Body of pancreas (tissue), 4 donors: Measurements from ENCODE around the gene CACTIN. TPM values are rescaled to one million over a fixed set of nuclear protein-coding genes. Genes with fewer than 3 reads are reported as not detected.
"Not testable (repeated sequence)": the region's sequence is repeated elsewhere in the genome, so short reads cannot be mapped to it uniquely, and the experiment has no call there.

ENCODE experiments used
- ATAC-seq: fragments of 150-250 bp; one replicate; pipeline ENCODE4 v1.9.1; 2016
- DNase-seq, 4 donors: peaks; one replicate each; pipeline ENCODE4 v3.0.0-alpha.2; 2019
- H3K27ac ChIP-seq, 4 donors: fragments of 200-600 bp; sonication (generic); 1 replicate in 3 of 4; 2 replicates in 1 of 4; pipeline versions ENCODE4 v1.5.1 to v1.6.1; 2016 to 2019; ENCODE audit warnings: mild to moderate bottlenecking in 1 of 4, mixed read lengths in 1 of 4, moderate library complexity in 1 of 4
- H3K27me3 ChIP-seq, 2 donors: fragments of 200-600 bp; sonication (generic); one replicate each; pipeline ENCODE4 v1.6.0; 2016; ENCODE audit warnings: mild to moderate bottlenecking in 1 of 2
- H3K36me3 ChIP-seq, 2 donors: fragments of 200-600 bp; sonication (generic); replicated peaks in 1 of 2; 2 replicates each; pipeline ENCODE4 v1.5.1; 2016; ENCODE audit warnings: low read depth in 2 of 2; ENCODE audit not compliant: insufficient read depth in 1 of 2
- H3K4me1 ChIP-seq: fragments of 200-600 bp; sonication (generic); one replicate; pipeline ENCODE4 v1.6.0; 2016
- H3K4me3 ChIP-seq, 2 donors: fragments of 200-600 bp; sonication (generic); 1 replicate in 1 of 2; 2 replicates in 1 of 2; pipeline ENCODE4 v1.5.1; 2016 to 2019
- H3K9me3 ChIP-seq, 3 donors: fragments of 200-600 bp; sonication (generic); 1 replicate in 2 of 3; 2 replicates in 1 of 3; pipeline ENCODE4 v1.5.1; 2016
- CTCF ChIP-seq, 7 experiments: fragments of 450-650 bp in 4 of 7; fragments of 200-600 bp in 3 of 7; sonication (generic) in 3 of 7; IDR thresholded peaks; one replicate each; pipeline ENCODE4 v1.5.1; 2016 to 2019; ENCODE audit warnings: antibody characterized with exemption in 7 of 7
- POLR2A ChIP-seq, 3 donors: fragments of 450-650 bp; IDR thresholded peaks; one replicate each; pipeline ENCODE4 v1.6.1; 2016; ENCODE audit warnings: antibody characterized with exemption in 3 of 3, mild to moderate bottlenecking in 2 of 3
- WGBS, 2 donors: methylation state at CpG; one replicate each; pipeline ENCODE4 v1.1.5; 2017; 5-methylcytosine and 5-hydroxymethylcytosine counted together
- intact Hi-C: fragments of 100-400 bp; cut with DNase I; formaldehyde crosslinking; loops from one replicate; pipeline ENCODE4 v1.15.1; 2023
- total RNA-seq, 2 donors: library from RNA; depleted of rRNA; stranded (reverse); fragments of >200 nt; gene quantifications; one replicate each; pipeline ENCODE4 v1.1.0, GENCODE V29; 2016

Gene CACTIN
- total RNA-seq, 2 donors from 2014 or later: 16.3 to 23.4 TPM

DNA sequence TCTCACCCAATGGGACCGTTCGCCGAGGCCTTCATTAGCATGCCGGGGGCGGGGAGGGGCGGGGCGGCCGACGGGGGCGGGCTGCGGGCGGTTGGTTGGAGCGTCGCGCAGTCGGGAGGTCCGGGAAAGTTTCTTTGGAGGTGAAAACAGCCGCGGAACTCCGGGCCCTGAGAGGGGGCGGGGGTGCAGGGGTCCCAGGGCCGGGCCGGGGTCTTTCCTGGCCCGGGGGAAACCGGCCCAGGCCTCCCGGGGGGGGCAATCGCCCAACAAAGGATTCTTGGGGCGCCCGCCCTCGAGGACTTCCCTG, 53.8 kb downstream of the CACTIN start, which contains the start of gene HMG20B:
TSS of gene HMG20B (plus strand) at position 90 of the 307 bp plus-strand sequence. CDS start 366 bp downstream, outside the sequence.
- peak within 1 kb of the TSS; percentile 46 to 84 (median 78) for H3K27ac ChIP-seq
- H3K4me1 ChIP-seq: peaks cover 18% of the 10 kb centered on the region
- ATAC-seq: peak; percentile 1
- H3K36me3 ChIP-seq: no peaks in the 10 kb centered on the region
- no peaks in the 10 kb centered on the region for H3K9me3 ChIP-seq
- H3K4me3 ChIP-seq: peak within 1 kb of the TSS; percentile 69 to 99
- H3K27me3 ChIP-seq: no peaks in the 10 kb centered on the region
- no peak for DNase-seq
- intact Hi-C loops: no loop called here
- TF ChIP-seq CTCF (IDR thresholded peaks at IDR 0.05): no peak
- TF ChIP-seq POLR2A (IDR thresholded peaks at IDR 0.05): peak in 2 of 3 donors; percentile 31 to 49
- WGBS, 2 donors: 0% methylated on average over 1 to 23 of the region's 30 CpGs

DNA sequence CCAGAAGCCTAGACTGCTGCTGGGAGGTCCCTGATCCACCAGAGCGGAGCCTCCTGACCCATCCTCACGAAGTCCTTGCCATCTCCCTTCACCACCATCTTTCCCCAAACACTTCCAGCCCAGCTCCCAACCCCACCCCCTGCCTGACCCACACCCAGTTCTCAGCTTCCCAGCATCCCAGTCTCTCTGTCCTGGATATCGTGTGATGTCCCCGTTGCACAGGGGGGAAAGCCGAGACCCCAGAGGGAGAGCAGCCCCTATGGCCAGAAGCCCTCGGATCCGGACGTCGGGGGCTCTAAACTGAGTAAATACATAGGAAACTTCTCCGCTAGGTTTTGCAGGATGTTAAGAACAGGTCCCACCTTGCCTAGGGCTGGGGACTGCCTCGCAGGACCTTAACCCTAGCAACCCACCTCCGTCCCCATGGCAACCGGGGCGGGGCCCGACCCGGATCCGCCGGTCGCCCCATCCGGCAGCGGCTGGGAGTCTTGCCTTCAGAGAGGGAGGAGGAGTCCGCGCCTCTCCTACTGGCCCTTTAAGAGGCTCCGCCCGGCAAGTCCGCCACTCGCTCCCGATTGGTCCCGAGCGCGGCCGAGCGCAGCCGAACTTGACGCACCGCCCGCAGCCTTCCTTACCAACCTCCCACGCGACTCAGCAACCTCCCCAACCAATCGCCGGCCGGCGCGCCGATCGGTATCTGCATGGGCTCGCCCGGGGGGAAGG, 54.3 kb downstream of the CACTIN start:
- Histone ChIP-seq H3K9me3 (no peaks in the 10 kb centered on the region), H3K36me3 (no peaks in the 10 kb centered on the region), H3K27ac (peak overlapping the region in 1 of 4 donors; percentile 27), H3K27me3 (no peaks in the 10 kb centered on the region), H3K4me1 (peaks cover 18% of the 10 kb centered on the region), H3K4me3 (peak overlapping the region in 1 of 2 donors; percentile 39)
- TF ChIP-seq CTCF (IDR thresholded peaks at IDR 0.05) (peak in 1 of 7 experiments; percentile 4), POLR2A (IDR thresholded peaks at IDR 0.05) (no peak)
- intact Hi-C loops: no loop called here
- peak; percentile 99 to 100 (median 99) for DNase-seq
- WGBS, 2 donors: 3 to 4% methylated on average over 25 to 28 of the region's 48 CpGs
- peak; percentile 97 for ATAC-seq

DNA sequence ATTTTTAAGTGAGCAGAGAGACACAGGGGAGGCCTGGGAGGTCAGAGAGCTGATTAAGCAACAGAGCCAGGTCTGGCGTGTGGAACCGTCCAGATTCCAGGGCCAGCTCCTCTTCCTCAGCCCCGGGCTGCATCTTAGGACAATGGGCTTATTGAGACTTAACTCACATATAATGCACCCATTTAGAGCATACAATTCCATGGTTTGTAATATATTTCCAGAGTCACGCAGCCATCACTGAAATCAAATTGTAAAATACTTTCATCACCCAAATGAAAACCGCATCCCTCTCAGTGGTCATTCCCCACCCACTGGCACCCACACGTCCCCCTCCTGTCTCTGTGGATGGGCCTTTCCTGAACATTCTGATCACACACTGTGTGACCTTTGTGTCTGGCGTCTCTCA, 56.0 kb downstream of the CACTIN start:
- H3K9me3 ChIP-seq: no peaks in the 10 kb centered on the region
- H3K4me3 ChIP-seq: no peak overlapping the region
- no peak for DNase-seq
- no peak overlapping the region for H3K27ac ChIP-seq
- H3K27me3 ChIP-seq: no peaks in the 10 kb centered on the region
- no peaks in the 10 kb centered on the region for H3K36me3 ChIP-seq
- peaks cover 18% of the 10 kb centered on the region for H3K4me1 ChIP-seq
- 66 to 69% methylated on average over 7 of the region's 7 CpGs for WGBS, 2 donors
- TF ChIP-seq CTCF (IDR thresholded peaks at IDR 0.05) (no peak), POLR2A (IDR thresholded peaks at IDR 0.05) (no peak)
- intact Hi-C loops: no loop called here
- ATAC-seq: no peak

GRCh38 chr19:3570042-3570441, 56.5 kb downstream of the CACTIN start:
- ATAC-seq, intact Hi-C loops, DNase-seq, H3K9me3 ChIP-seq, H3K36me3 ChIP-seq, H3K27me3 ChIP-seq, H3K4me3 ChIP-seq, H3K27ac ChIP-seq: not testable (repeated sequence)
- WGBS, 2 donors: 67 to 69% methylated on average over 11 of the region's 11 CpGs
- H3K4me1 ChIP-seq: peaks cover 18% of the 10 kb centered on the region

DNA sequence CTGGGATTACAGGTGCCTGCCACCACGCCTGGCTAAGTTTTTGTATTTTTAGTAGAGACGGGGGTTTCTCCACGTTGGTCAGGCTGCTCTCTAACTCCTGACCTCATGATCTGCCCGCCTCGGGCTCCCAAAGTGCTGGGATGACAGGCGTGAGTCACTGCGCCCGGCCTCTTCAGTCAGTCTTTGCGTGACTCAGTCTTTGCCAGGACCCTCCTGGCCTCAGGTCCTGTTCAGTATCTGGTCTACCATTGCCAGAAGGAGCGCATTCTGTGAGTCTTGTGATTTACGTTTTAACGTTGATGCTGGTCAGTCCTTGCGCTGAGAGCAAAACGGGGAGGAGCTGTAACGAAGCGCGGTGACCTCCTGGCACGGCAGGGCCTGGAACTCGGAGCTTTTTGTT, 61.5 kb downstream of the CACTIN start:
- WGBS, 2 donors: 88 to 94% methylated on average over 9 to 18 of the region's 19 CpGs
- Histone ChIP-seq H3K27ac (no peak overlapping the region), H3K27me3 (no peaks in the 10 kb centered on the region), H3K36me3 (no peaks in the 10 kb centered on the region), H3K9me3 (no peaks in the 10 kb centered on the region), H3K4me3 (no peak overlapping the region), H3K4me1 (no peaks in the 10 kb centered on the region)
- DNase-seq: no peak
- TF ChIP-seq CTCF (IDR thresholded peaks at IDR 0.05): no peak
- no peak for TF ChIP-seq POLR2A (IDR thresholded peaks at IDR 0.05)
- intact Hi-C loops: no loop called here
- ATAC-seq: no peak
